Fibroblast of mammary gland (primary cell): Measurements from ENCODE around the gene D2HGDH.
A peak's percentile ranks its signal among the peaks of the same experiment; 100 is the strongest.

Experiments
- DNase-seq: peaks from one replicate; pipeline ENCODE4 v3.0.0-alpha.2; 2010; ENCODE audit warnings: low read depth
- H3K4me3 ChIP-seq: 2 replicates; pipeline ENCODE4 v1.5.1; 2011; ENCODE audit warnings: low read depth, mild to moderate bottlenecking, low read length, moderate library complexity; ENCODE audit not compliant: control insufficient read depth
- CTCF ChIP-seq: conservative IDR thresholded peaks from 2 replicates; pipeline ENCODE4 v1.5.1; 2011; ENCODE audit warnings: low read depth, low read length, inconsistent platforms; ENCODE audit not compliant: control insufficient read depth, insufficient read depth

The D2HGDH gene

GRCh38 chr2:241724259-241724974 is 10.0 kb upstream of the D2HGDH start:
- H3K4me3 ChIP-seq, result no peak overlapping the region
- peak; percentile 16 for TF ChIP-seq CTCF
- DNase-seq, result no peak

- no peak for DNase-seq
- no peak for TF ChIP-seq CTCF
- no peak overlapping the region for H3K4me3 ChIP-seq
Measured at GRCh38 chr2:241724975-241725870, 9.2 kb upstream of the D2HGDH start.

GRCh38 chr2:241726459-241726858 is 8.0 kb upstream of the D2HGDH start:
- no peak overlapping the region for H3K4me3 ChIP-seq
- DNase-seq, result no peak
- no peak for TF ChIP-seq CTCF

DNA sequence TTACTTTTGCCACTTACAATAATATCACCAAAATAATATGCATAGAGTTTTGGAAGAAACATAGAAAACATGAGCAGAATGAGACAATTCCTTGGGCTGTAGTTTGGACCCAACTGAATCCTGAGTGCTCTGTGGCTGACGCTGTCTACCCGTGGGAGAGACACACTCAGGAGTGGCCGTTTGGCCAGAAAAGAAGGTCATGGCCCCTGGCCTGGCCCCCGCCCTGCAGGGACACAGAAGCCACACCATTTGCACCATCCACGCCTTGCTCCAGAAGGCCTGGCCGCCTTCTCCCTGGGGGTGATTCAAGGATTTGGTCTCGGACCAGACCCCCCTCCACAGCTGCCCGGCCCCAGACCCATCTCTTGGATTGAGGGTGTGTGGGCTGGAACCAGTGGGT is 6.4 kb upstream of the D2HGDH start:
- TF ChIP-seq CTCF, result no peak
- H3K4me3 ChIP-seq, result no peak overlapping the region
- DNase-seq, result no peak

DNA sequence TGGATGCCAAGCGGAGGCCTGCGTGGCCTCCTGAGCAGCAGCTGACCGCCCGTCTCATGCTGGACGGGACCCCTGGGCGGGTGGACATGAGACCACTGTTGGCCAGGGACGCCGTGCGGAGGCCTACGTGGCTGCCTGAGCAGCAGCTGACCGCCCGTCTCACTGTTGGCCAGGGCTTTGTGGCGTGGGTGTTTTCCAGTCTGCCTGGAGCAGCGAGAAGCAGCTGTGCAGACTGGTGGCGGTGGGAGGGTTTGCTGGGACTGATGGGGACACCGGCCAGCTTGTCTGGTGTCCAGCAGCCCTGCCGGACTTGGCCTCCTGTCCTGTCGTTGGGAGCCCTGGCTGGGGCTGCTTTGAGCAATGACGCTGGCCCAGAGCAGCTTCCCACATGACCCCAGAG is 5.8 kb upstream of the D2HGDH start:
- peak; percentile 32 for DNase-seq
- no peak overlapping the region for H3K4me3 ChIP-seq
- no peak for TF ChIP-seq CTCF

GRCh38 chr2:241729868-241730267 is 4.6 kb upstream of the D2HGDH start:
- no peak overlapping the region for H3K4me3 ChIP-seq
- no peak for DNase-seq
- no peak for TF ChIP-seq CTCF
